Neural progenitor cell (in vitro differentiated cells): ENCODE data around the gene CCDC3. TPM values are rescaled to one million over a fixed set of nuclear protein-coding genes. Genes with fewer than 3 reads are reported as not detected.

ENCODE experiments used
- DNase-seq: peaks from one replicate; pipeline ENCODE4 v3.0.0-alpha.2; 2016; ENCODE audit warnings: low spot score
- H2AFZ ChIP-seq: fragments of 200-600 bp; sonication (generic); replicated peaks from 2 replicates; pipeline ENCODE4 v1.6.1; 2016; ENCODE audit warnings: antibody characterized with exemption
- H3F3A ChIP-seq: fragments of 200-600 bp; sonication (generic); 2 replicates; pipeline ENCODE4 v1.6.1; 2016; ENCODE audit warnings: antibody characterized with exemption, low read depth
- H3K27ac ChIP-seq: fragments of 200-600 bp; sonication (generic); 2 replicates; pipeline ENCODE4 v1.5.1; 2016; ENCODE audit warnings: mild to moderate bottlenecking
- H3K27me3 ChIP-seq: fragments of 200-600 bp; sonication (generic); 2 replicates; pipeline ENCODE4 v1.6.1; 2016; ENCODE audit warnings: mild to moderate bottlenecking, moderate library complexity
- H3K36me3 ChIP-seq: fragments of 200-600 bp; sonication (generic); 2 replicates; pipeline ENCODE4 v1.5.1; 2016
- H3K4me1 ChIP-seq: fragments of 200-600 bp; sonication (generic); 2 replicates; pipeline ENCODE4 v1.6.1; 2016; ENCODE audit warnings: mixed run types
- H3K4me2 ChIP-seq: fragments of 200-600 bp; sonication (generic); 2 replicates; pipeline ENCODE4 v1.6.1; 2016
- H3K4me3 ChIP-seq: fragments of 200-600 bp; sonication (generic); 2 replicates; pipeline ENCODE4 v1.5.1; 2016
- H3K79me2 ChIP-seq: fragments of 200-600 bp; sonication (generic); 2 replicates; pipeline ENCODE4 v1.6.1; 2016; ENCODE audit warnings: low read depth
- H3K9ac ChIP-seq: fragments of 200-600 bp; sonication (generic); 2 replicates; pipeline ENCODE4 v1.6.1; 2016
- H3K9me3 ChIP-seq: fragments of 200-600 bp; sonication (generic); 2 replicates; pipeline ENCODE4 v1.5.1; 2016; ENCODE audit warnings: low read depth
- H4K20me1 ChIP-seq: fragments of 200-600 bp; sonication (generic); 2 replicates; pipeline ENCODE4 v1.6.1; 2016; ENCODE audit warnings: low read depth
- H3K27ac Mint-ChIP-seq: 3 replicates; pipeline ENCODE4 v1.8.0; 2021; ENCODE audit warnings: mixed read lengths
- H3K27me3 Mint-ChIP-seq: 2 replicates; pipeline ENCODE4 v1.8.0; 2022; ENCODE audit warnings: low read depth, mild to moderate bottlenecking, inconsistent platforms, moderate library complexity, mixed read lengths; ENCODE audit not compliant: insufficient read depth
- H3K36me3 Mint-ChIP-seq: 3 replicates; pipeline ENCODE4 v1.8.0; 2021; ENCODE audit warnings: mixed read lengths
- H3K4me1 Mint-ChIP-seq: 3 replicates; pipeline ENCODE4 v1.8.0; 2021; ENCODE audit warnings: mixed read lengths
- H3K4me3 Mint-ChIP-seq: 3 replicates; pipeline ENCODE4 v1.8.0; 2021; ENCODE audit warnings: mild to moderate bottlenecking, moderate library complexity, mixed read lengths
- H3K9me3 Mint-ChIP-seq: 3 replicates; pipeline ENCODE4 v1.8.0; 2020; ENCODE audit warnings: mixed read lengths
- CTCF ChIP-seq: fragments of 200-600 bp; sonication (generic); IDR thresholded peaks from 2 replicates; pipeline ENCODE4 v1.5.1; 2017; ENCODE audit warnings: antibody characterized with exemption, mild to moderate bottlenecking
- EZH2 ChIP-seq: fragments of 200-600 bp; sonication (generic); IDR thresholded peaks from 2 replicates; pipeline ENCODE4 v1.6.1; 2017; ENCODE audit warnings: antibody characterized with exemption, mild to moderate bottlenecking, moderate library complexity
- EZH2phosphoT487 ChIP-seq: fragments of 200-600 bp; sonication (generic); IDR thresholded peaks from 2 replicates; pipeline ENCODE4 v1.6.1; 2017; ENCODE audit warnings: antibody characterized with exemption
- total RNA-seq: library from RNA; depleted of rRNA; stranded (reverse); fragments of >200 nt; gene quantifications from 2 replicates; pipeline ENCODE4 v1.2.3, GENCODE V29; 2015; ENCODE audit warnings: low replicate concordance

Gene CCDC3
- total RNA-seq, 1 donor from 2014 or later: not detected

GRCh38 chr10:12966067-12966466, 35.4 kb downstream of the CCDC3 start:
- Mint-ChIP-seq H3K4me1 (no peaks in the 10 kb centered on the region), H3K4me3 (no peak overlapping the region), H3K27me3 (no peaks in the 10 kb centered on the region), H3K9me3 (peaks cover 6% of the 10 kb centered on the region), H3K27ac (no peak overlapping the region), H3K36me3 (peaks cover 3% of the 10 kb centered on the region)
- Histone ChIP-seq H3K27me3 (no peaks in the 10 kb centered on the region), H3K4me2 (no peak overlapping the region), H3K27ac (no peak overlapping the region), H4K20me1 (no peaks in the 10 kb centered on the region), H3K36me3 (no peaks in the 10 kb centered on the region), H3K9me3 (no peaks in the 10 kb centered on the region), H2AFZ (no peak overlapping the region), H3K9ac (no peak overlapping the region), H3K4me3 (no peak overlapping the region), H3F3A (no peaks in the 10 kb centered on the region), H3K79me2 (no peaks in the 10 kb centered on the region), H3K4me1 (no peaks in the 10 kb centered on the region)
- no peak for DNase-seq
- TF ChIP-seq CTCF (no peak), EZH2 (no peak), EZH2phosphoT487 (no peak)

- Histone ChIP-seq H3F3A (no peaks in the 10 kb centered on the region), H4K20me1 (no peaks in the 10 kb centered on the region), H3K4me1 (no peaks in the 10 kb centered on the region), H2AFZ (no peak overlapping the region), H3K4me3 (no peak overlapping the region), H3K27ac (no peak overlapping the region), H3K4me2 (no peak overlapping the region), H3K27me3 (no peaks in the 10 kb centered on the region), H3K9ac (no peak overlapping the region), H3K36me3 (no peaks in the 10 kb centered on the region), H3K79me2 (no peaks in the 10 kb centered on the region), H3K9me3 (no peaks in the 10 kb centered on the region)
- Mint-ChIP-seq H3K27me3 (no peaks in the 10 kb centered on the region), H3K9me3 (peaks cover 6% of the 10 kb centered on the region), H3K36me3 (peaks cover 3% of the 10 kb centered on the region), H3K27ac (no peak overlapping the region), H3K4me3 (no peak overlapping the region), H3K4me1 (no peaks in the 10 kb centered on the region)
- TF ChIP-seq EZH2 (no peak), CTCF (no peak), EZH2phosphoT487 (no peak)
- no peak for DNase-seq
These were observed 35.9 kb downstream of the CCDC3 start for GRCh38 chr10:12965571-12965970.

- no peaks in the 10 kb centered on the region for H3K4me1 Mint-ChIP-seq
- Histone ChIP-seq H3F3A (no peaks in the 10 kb centered on the region), H3K4me2 (no peak overlapping the region), H3K4me1 (no peaks in the 10 kb centered on the region), H3K4me3 (no peak overlapping the region), H3K27ac (no peak overlapping the region), H3K79me2 (no peaks in the 10 kb centered on the region), H3K36me3 (no peaks in the 10 kb centered on the region), H3K27me3 (no peaks in the 10 kb centered on the region), H3K9ac (no peak overlapping the region), H2AFZ (no peak overlapping the region), H4K20me1 (no peaks in the 10 kb centered on the region), H3K9me3 (no peaks in the 10 kb centered on the region)
- peaks cover under 1% of the 10 kb centered on the region for H3K27me3 Mint-ChIP-seq
- peaks cover 11% of the 10 kb centered on the region for H3K9me3 Mint-ChIP-seq
- H3K36me3 Mint-ChIP-seq: peaks cover 2% of the 10 kb centered on the region
- no peak overlapping the region for H3K27ac Mint-ChIP-seq
- TF ChIP-seq EZH2phosphoT487 (no peak), EZH2 (no peak), CTCF (no peak)
- no peak for DNase-seq
- no peak overlapping the region for H3K4me3 Mint-ChIP-seq
These were observed 39.0 kb downstream of the CCDC3 start for GRCh38 chr10:12962556-12962955.
